ENCODE measurements around the gene TNNC1. TPM values are rescaled to one million over a fixed set of nuclear protein-coding genes. Genes with fewer than 3 reads are reported as not detected.

TNNC1 gene
- total and polyA plus RNA-seq, 8 donors: 16.7 to 117 (median 33.9) TPM

DNA sequence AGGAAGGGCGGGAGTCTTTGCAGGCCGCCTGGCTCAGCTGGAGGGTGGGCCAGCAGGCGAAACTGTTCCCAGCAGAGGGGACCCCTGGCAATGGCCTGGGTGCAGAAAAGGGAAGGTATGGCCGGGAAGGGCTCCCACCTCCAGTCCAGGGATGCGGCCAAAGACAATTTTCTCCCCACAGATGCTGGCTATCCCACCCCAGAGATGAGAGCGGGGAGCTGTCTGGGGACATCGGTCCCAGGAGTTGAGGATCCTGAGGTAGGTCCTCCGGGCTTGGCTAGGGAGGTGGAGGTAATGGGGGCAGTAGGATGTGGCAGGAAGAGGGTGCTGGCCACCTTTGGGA, 10.6 kb downstream of the TNNC1 start:
- Histone ChIP-seq H3K27ac (no peak overlapping the region), H3K4me1 (peaks cover 0 to 20% of the 10 kb centered on the region in 2 donors), H3K4me3 (peak overlapping the region in 1 of 2 donors; percentile 36), H3K27me3 (no peaks in the 10 kb centered on the region), H3K9me3 (no peaks in the 10 kb centered on the region), H3K36me3 (no peaks in the 10 kb centered on the region)
- ATAC-seq (no peak), DNase-seq (no peak)
- intact Hi-C loops (cut with DNase I): loop anchor here in 1 of 2 donors (10.0 kb wide), 1 partner anchor 208 kb away; the partner anchor contains the start of gene TWF2
- TF ChIP-seq, protein P1, sequence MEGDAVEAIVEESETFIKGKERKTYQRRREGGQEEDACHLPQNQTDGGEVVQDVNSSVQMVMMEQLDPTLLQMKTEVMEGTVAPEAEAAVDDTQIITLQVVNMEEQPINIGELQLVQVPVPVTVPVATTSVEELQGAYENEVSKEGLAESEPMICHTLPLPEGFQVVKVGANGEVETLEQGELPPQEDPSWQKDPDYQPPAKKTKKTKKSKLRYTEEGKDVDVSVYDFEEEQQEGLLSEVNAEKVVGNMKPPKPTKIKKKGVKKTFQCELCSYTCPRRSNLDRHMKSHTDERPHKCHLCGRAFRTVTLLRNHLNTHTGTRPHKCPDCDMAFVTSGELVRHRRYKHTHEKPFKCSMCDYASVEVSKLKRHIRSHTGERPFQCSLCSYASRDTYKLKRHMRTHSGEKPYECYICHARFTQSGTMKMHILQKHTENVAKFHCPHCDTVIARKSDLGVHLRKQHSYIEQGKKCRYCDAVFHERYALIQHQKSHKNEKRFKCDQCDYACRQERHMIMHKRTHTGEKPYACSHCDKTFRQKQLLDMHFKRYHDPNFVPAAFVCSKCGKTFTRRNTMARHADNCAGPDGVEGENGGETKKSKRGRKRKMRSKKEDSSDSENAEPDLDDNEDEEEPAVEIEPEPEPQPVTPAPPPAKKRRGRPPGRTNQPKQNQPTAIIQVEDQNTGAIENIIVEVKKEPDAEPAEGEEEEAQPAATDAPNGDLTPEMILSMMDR (IDR thresholded peaks at IDR 0.05): no peak

DNA sequence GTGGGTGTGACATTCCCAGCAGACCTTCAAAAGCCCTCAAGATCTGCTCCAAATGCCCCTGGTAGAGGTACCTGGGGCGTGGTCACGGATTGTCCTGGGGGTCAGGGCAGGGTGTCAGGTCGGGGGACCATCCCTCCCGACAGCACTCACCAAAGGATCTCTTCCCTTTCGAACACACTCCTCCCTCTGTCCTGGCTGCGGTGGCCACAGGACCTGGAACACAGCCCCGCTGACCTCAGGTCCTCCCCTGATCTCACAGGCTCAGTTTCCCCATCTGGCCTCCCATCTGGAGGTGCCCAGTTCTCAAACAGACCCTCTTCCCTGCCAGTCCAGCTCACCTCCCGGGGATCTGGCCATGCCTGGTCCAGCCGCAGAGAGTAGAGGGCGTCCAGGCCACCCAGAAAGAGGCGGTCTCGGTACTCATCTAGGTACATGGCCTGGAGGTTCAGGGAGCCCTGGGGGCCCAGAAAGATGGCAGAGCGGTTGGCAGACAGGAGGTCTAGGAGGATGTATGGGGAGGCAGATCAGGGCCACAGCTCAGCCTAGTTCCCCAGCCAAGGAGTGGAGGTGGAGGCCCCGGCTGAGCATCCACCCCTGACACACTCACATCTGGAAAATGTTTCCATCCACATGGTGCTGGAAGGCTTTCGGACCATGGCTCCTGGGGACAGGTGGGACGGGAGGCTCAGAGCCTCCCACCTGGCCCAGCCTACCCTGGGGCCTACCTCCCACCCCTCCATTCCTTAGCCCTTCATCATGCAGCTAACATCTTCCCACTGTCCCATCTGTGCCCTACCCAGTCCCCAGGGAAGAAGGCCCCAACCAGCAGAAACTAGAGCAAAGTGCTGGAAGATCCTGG, 11.2 kb downstream of the TNNC1 start:
- DNase-seq (no peak), ATAC-seq (no peak)
- intact Hi-C loops (cut with DNase I): loop anchor here in 1 of 2 donors (10.0 kb wide), 1 partner anchor 208 kb away; the partner anchor contains the start of gene TWF2
- H3K4me1 ChIP-seq: peaks cover 0 to 26% of the 10 kb centered on the region in 2 donors
- H3K27me3 ChIP-seq: no peaks in the 10 kb centered on the region
- H3K36me3 ChIP-seq: no peaks in the 10 kb centered on the region
- no peaks in the 10 kb centered on the region for H3K9me3 ChIP-seq
- TF ChIP-seq, protein P1 (IDR thresholded peaks at IDR 0.05): no peak
- peak overlapping the region in 1 of 2 donors; percentile 13 for H3K27ac ChIP-seq
- peak overlapping the region in 1 of 2 donors; percentile 36 for H3K4me3 ChIP-seq

DNA sequence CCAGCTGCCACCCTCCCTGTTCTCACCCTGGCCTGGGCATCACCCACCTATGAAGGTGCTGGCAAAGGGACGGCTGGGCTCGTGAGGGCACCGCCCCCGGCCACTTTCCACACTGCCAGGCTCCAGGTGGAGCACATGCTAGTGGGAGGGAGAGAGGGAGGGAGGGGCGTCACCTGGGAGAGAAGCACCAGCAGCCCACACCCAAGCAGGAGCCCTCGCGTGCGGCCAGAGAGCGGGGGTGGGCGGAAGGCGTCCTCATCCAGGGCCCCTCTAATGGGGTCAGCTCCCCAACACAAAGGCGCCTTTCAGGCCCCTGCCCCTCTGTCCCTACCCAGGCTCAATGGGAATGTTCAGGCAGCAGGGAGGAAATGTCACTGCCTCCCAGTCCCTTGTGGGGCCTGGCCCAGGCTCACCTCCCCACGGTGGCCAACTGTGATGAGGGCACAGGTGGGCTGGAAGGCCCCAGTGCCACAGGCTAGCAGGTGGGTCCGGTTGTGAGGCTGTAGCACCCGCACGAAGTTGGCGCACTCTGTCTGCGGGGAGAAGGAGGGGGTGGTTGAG, 12.0 kb downstream of the TNNC1 start:
- intact Hi-C loops (cut with DNase I): loop anchor here in 1 of 2 donors (10.0 kb wide), 1 partner anchor 207 kb away; the partner anchor contains the start of gene TWF2
- Histone ChIP-seq H3K27ac (no peak overlapping the region), H3K4me1 (peaks cover 0 to 28% of the 10 kb centered on the region in 2 donors), H3K36me3 (no peaks in the 10 kb centered on the region), H3K9me3 (no peaks in the 10 kb centered on the region), H3K4me3 (no peak overlapping the region), H3K27me3 (no peaks in the 10 kb centered on the region)
- TF ChIP-seq, protein P1 (IDR thresholded peaks at IDR 0.05): no peak
- DNase-seq (peak in 1 of 4 donors; percentile 67), ATAC-seq (no peak)

DNA sequence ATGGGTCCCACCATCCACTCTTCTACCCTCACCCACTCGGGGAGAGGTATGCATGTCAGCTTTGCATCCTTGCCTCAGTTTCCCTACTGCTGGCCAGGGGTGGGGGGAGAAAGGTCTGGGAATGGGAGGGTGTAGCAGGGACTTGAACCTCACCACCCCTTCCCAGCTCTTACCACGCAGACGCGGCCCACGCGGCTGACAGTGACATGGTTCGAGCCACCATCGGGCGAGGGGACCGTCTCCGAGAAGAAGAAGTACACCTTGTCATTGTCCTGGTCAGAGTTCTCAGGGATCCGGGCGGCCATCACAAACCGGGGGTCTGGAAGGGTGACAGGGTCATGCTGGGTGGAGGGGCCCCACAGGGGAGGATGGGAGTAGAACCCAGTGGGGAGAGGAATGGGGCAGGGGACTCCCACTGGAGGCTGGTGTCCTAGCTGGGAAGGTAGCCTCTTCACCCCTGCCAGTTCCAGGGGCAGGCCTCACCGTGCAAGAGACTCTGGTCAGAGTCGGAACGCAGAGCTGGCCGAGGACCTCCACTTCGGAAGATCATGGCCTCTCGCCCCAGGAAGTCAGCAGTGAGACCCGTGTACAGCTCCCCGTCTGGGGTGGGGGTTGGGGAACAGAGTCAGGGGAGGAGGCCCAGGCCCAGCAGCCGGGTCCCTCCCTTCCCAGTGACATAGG, 12.6 kb downstream of the TNNC1 start:
- intact Hi-C loops (cut with DNase I): loop anchor here in 1 of 2 donors (10.0 kb wide), 1 partner anchor 206 kb away; the partner anchor contains the start of gene TWF2
- Histone ChIP-seq H3K4me3 (no peak overlapping the region), H3K9me3 (no peaks in the 10 kb centered on the region), H3K27me3 (no peaks in the 10 kb centered on the region), H3K4me1 (peaks cover 0 to 25% of the 10 kb centered on the region in 2 donors), H3K27ac (no peak overlapping the region), H3K36me3 (no peaks in the 10 kb centered on the region)
- TF ChIP-seq, protein P1 (IDR thresholded peaks at IDR 0.05): no peak
- DNase-seq (peak in 1 of 4 donors; percentile 71), ATAC-seq (no peak)

Measured in left lung (tissue), 10 donors.